ENCODE measurements around the gene MT1B.
"Not testable (repeated sequence)": the region's sequence is repeated elsewhere in the genome, so short reads cannot be mapped to it uniquely, and the experiment has no call there.

Gene MT1B

GRCh38 chr16:56620339-56620897 lies 31.3 kb upstream of the MT1B start:
- no peak for DNase-seq (ENCODE audit: low spot score)

GRCh38 chr16:56621665-56622445 lies 29.8 kb upstream of the MT1B start:
- DNase-seq (ENCODE audit: low spot score): not testable (repeated sequence)

DNA sequence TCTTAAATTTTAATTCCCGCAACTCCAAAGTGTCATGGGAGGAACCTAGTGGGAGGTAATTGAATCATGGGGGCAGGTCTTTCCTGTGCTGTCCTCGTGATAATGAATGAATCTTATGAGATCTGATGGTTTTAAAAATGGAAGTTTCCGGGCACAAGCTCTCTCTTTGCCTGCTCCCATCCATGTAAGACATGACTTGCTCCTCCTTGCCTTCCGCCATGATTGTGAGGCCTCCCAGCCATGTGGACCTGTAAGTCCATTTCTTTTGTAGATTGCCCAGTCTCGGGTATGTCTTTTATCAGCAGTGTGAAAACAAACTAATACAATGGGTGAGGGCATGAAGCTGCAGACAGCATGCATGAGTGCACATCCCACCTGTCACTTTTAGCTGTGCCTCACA lies 28.5 kb upstream of the MT1B start:
- not testable (repeated sequence) for DNase-seq (ENCODE audit: low spot score)

DNA sequence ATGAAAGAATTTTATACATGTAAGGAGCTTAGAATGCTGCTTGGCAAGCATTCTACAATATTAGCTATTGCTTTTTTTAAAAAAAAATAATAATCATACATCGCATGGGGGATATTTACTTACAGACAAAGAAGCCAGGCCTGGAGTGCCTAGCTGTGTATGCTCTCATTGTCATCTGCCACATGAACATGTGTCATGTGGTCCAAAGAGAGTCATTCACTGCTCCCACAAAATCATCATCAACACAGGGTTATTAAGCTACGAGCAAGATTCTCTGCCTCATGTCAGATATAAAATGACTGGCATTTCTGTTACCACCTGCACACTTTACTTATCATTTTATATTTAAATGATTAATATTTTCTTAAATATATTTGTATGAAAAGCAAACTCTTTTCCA lies 28.0 kb upstream of the MT1B start:
- no peak for DNase-seq (ENCODE audit: low spot score)

DNA sequence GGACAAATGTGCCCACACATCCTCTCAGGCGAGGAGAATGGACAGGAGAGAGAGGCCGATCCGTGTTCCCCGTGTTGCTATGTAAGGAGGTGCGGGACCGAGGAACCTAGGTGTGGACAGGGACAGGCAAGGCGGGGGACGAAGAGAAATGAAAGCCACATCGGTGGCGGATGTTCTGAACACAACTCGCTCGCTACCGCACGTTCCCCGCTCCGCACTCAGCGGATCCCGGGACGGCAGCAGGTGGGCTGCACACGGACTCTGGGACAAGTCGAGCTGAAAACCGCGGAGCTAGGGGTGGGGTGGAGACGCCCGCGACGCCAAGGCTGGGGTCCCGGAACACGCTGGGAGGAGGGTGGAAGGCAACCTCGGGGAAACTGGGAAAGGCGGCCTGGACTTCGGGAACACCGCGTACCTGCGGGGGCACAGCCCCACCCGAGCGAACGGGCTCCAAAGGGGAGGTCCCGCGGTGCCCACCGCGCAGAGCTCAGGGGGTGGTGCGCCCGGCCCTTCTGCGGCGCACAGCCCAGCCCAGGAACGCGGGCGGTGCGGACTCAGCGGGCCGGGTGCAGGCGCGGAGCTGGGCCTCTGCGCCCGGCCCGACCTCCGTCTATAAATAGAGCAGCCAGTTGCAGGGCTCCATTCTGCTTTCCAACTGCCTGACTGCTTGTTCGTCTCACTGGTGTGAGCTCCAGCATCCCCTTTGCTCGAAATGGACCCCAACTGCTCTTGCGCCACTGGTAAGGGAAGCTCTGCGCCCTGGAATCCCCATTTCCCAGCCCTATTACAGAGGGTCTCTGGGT lies 26.3 kb upstream of the MT1B start, which contains the start of gene MT1E:
TSS of gene MT1E (plus strand) at position 642 of the 803 bp plus-strand sequence. CDS start at position 713, 71 bp downstream.
- DNase-seq (ENCODE audit: low spot score): peak; percentile 39

GRCh38 chr16:56625943-56626654 lies 25.6 kb upstream of the MT1B start:
- DNase-seq (ENCODE audit: low spot score): no peak

GRCh38 chr16:56626685-56627084 lies 25.0 kb upstream of the MT1B start:
- no peak for DNase-seq (ENCODE audit: low spot score)

DNA sequence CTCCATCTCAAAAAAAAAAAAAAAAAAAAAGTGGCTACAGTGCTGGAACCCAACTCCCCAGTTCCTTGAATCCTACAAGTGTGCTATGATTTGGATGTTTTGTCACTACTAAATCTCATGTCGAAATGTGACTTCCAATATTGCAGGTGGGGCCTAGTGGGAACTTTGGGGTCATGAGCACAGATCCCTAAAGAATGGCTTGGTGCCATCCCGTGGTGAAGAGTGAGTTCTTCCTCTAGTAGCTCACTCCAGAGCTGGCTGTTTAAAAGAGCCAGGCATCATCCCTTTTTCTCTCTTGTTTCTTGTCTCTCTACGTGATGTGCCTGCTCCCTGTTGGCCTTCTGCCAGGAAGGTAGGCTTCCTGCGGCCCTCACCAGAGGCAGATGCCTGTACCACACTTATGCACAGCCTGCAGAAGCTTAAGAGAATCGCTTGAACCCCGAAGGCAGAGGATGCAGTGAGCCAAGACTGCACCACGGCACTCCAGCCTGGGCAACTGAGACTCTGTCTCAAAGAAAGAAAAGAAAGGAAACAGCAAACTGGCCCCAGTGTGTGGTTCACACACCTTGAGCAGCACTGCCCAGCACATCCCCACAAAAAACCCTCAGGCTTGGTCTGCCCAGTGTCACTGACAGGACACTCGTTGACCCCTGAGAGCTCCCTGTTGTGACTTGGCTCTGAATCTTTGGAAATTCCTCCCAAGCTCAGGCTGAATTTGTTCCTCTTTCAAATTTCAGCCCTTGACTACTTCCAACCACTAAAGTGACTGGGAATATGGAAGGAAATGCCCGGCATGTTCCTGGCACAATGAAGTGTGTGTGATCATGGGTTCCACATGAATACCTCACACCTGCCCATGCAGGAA lies 23.0 kb upstream of the MT1B start:
- DNase-seq (ENCODE audit: low spot score): no peak

GRCh38 chr16:56629531-56629930 lies 22.2 kb upstream of the MT1B start:
- DNase-seq (ENCODE audit: low spot score): no peak

- DNase-seq (ENCODE audit: low spot score): no peak
Measured at GRCh38 chr16:56630134-56630533, 21.6 kb upstream of the MT1B start.

DNA sequence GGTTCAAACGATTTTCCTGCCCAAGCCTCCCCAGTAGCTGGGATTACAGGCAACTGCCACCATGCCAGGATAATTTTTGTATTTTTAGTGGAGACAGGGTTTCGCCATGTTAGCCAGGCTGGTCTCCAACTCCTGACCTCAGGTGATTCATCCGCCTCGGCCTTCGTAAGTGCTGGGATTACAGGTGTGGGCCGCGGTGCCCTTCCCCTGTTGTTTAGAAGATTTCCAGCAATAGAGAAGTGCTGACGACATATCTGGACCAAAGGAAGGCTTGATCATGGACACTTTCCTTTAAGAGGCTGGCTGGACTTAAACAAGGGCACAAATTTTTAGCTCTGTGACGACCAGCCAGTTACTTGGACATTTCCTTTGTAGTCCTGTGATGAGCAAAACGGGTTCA lies 20.5 kb upstream of the MT1B start:
- no peak for DNase-seq (ENCODE audit: low spot score)

- DNase-seq (ENCODE audit: low spot score): no peak
Measured at GRCh38 chr16:56631832-56632155, 19.9 kb upstream of the MT1B start.

DNA sequence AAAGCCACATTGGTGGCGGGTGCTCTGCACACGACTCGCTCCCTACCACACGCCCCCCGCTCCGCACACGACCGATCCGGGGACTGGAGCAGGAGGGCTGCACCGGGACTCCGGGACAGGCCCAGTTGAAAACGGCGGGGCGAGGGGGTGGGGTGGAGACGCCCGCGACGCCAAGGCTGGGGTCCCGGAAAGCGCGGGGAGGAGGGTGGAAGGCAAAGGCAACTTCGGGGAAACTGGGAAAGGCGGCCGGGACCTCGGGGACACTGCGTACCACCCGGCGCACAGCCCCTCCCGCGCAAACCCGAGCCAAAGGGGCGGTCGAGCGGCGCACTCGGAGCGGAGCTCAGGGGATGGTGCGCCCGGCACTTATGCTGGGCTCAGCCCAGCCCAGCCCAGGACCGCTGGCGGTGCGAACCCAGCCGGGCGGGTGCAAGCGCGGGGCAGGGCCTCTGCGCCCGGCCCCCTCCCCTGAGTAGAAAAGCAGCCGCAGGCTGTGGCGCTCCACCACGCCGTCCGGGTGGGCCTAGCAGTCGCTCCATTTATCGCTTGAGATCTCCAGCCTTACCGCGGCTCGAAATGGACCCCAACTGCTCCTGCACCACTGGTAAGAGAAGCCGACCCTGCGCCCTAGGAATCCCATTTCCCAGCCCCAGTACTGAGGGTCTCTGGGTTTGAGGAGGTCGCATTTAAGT lies 19.4 kb upstream of the MT1B start, which contains the start of gene MT1M:
TSS of gene MT1M (plus strand) at position 504 of the 692 bp plus-strand sequence. CDS start at position 577, 73 bp downstream.
- DNase-seq (ENCODE audit: low spot score): no peak

GRCh38 chr16:56632848-56633365 lies 18.8 kb upstream of the MT1B start:
- no peak for DNase-seq (ENCODE audit: low spot score)

- DNase-seq (ENCODE audit: low spot score): no peak
Measured at GRCh38 chr16:56633535-56633934, 18.2 kb upstream of the MT1B start.

DNA sequence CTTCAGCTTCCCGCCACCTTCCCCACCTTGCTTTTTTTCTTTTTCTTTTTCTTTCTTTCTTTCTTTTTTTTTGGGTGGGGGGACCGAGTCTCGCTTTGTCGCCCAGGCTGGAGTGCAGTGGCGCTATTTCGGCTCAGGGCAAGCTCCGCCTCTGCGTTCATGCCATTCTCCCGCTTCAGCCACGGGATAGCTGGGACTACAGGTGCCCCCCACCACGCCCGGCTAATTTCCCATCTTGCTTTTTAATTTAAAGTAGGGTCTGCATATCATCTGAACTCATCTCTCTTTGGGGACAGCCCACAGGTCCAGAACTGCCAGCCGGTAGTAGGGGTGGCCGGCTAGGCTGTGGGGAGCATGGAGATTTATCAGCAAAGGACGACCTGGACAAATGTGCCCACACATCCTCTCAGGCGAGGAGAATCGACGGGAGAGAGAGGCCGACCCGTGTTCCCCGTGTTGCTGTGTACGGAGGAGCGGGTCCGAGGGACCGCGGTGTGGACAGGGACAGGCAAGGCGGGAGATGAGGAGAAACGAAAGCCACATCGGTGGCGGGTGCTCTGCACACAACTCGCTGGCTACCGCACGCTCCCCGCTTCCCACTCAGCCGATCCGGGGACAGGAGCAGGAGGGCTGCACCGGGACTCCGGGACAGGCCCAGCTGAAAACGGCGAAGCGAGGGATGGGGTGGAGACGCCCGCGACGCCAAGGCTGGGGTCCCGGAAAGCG lies 16.8 kb upstream of the MT1B start:
- DNase-seq (ENCODE audit: low spot score): no peak

DNA sequence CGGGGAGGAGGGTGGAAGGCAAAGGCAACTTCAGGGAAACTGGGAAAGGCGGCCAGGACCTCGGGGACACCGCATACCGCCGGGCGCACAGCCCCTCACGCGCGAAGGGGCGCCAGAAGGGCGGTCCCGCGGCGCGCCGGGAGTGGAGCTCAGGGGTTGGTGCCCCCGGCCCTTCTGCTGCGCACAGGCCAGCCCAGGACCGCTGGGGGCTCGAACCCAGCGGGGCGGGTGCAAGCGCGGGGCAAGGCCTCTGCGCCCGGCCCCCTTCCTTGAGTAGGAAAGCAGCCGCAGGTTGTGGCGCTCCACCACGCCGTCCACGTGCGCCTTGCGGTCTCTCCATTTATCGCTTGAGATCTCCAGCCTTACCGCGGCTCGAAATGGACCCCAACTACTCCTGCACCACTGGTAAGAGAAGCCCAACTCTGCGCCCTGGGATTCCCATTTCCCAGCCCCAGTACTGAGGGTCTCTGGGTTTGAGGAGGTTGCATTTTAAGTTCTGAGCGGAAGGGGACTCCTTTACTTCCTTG lies 16.2 kb upstream of the MT1B start:
- DNase-seq (ENCODE audit: low spot score): no peak

GRCh38 chr16:56636616-56637413 lies 14.9 kb upstream of the MT1B start:
- no peak for DNase-seq (ENCODE audit: low spot score)
